ENCODE measurements around the gene SYNE1. TPM values are rescaled to one million over a fixed set of nuclear protein-coding genes. Genes with fewer than 3 reads are reported as not detected.
"Not testable (repeated sequence)": the region's sequence is repeated elsewhere in the genome, so short reads cannot be mapped to it uniquely, and the experiment has no call there.

The SYNE1 gene
- total RNA-seq, 2 donors from 2014 or later = 15.8 to 30.1 TPM

DNA sequence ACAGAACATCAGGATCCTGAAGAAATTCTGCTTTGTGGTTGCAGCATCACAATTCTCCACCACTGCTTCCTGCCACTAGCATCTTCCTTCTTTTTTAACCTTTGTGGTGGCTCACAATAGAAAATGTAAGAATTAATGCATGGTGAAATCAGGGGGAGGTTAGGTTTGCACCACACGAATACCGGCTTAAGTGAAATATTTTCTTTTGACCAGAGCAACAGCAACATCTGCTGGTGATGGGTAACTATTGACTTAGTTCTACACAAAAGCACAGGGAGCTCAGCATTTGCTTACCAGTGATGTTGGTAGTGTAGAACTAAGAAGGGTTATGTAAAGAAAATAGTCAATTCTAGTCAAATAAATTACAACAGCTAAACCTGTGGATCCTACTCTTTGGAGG is 280.5 kb downstream of the SYNE1 start:
- no peak for DNase-seq
- intact Hi-C loops (cut with DNase I, micrococcal nuclease) = no loop called here

DNA sequence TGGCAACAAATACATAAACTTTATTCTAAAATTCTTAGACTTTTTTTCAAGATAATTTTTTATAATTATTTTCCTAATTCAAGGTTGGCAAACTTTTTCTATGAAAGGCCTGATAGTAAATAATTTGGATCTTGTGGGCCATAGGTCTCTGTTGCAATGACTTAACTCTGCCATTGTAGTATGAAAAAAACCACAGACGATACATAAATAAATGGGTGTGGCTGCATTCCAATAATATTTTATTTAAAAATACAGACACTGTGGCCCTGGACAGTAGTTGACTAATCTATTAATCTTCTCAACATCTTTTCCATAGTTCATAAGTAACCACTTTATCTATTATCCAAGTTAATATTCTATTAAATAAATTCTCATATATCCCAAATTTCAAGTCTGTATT is 281.1 kb downstream of the SYNE1 start:
- no peak for ATAC-seq
- intact Hi-C loops (cut with DNase I, micrococcal nuclease) = no loop called here
- DNase-seq = no peak

More for the DNA sequence above, 280.5 kb downstream of the SYNE1 start:
- ATAC-seq = no peak

DNA sequence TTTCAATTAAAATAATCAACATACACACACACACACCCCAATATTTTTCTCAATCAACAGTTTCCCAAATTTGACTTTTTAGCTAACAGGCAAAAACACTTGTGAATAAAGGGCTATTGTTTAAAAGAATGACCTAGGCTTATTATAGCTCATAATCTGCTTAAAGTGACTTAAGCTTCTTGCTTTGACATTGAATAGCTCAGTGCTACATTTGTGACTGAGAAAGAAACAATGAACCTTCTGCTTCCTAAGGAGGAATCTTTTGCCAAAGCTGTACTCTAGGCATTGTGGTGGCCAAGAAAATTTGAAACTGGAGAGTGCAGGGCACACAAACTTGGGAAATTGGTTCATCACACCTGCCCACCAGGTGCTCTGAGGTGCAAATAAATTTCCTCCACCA is 282.0 kb downstream of the SYNE1 start:
- intact Hi-C loops (cut with DNase I, micrococcal nuclease) = no loop called here
- DNase-seq = no peak
- no peak for ATAC-seq

DNA sequence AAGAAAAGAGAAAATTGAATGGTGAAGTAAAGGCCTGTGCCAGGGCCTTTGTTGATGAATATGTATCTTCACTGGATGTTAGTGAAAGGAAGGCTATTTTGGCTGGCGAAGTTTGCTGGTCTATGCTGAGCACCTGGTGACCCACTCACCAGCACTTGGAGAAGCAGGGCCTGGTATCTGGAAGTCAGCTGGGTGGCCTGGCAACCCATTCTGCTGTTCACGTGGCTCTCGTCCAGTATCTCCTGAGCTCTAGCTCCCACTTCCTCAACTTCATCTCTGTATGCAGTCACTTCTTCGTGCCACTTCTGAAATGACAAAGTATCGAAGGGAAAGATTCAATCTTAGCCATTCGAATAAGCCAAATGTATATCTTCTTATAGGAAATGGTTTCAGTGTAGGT is 283.7 kb downstream of the SYNE1 start:
- ATAC-seq (no peak), DNase-seq (no peak)
- intact Hi-C loops (cut with DNase I, micrococcal nuclease) = no loop called here

DNA sequence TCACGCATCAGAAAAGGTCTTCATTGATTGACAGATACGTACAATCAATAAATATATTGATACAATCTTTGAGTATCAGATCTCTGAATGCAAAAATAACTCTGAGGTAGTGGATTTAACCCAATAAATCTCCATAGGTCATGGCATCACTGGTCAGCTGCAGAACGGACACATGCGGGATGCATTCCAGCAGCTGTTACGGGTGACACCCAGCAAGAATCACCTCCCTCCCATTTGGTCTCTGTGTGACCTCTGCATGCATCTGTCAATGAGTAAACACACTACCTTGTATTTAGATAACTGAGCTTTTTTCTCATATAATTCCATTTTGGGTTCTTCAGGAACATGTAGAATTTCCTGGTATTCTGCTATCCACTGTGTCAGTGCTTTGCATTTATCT is 285.4 kb downstream of the SYNE1 start:
- intact Hi-C loops (cut with DNase I, micrococcal nuclease) = no loop called here
- ATAC-seq (no peak), DNase-seq (no peak)

DNA sequence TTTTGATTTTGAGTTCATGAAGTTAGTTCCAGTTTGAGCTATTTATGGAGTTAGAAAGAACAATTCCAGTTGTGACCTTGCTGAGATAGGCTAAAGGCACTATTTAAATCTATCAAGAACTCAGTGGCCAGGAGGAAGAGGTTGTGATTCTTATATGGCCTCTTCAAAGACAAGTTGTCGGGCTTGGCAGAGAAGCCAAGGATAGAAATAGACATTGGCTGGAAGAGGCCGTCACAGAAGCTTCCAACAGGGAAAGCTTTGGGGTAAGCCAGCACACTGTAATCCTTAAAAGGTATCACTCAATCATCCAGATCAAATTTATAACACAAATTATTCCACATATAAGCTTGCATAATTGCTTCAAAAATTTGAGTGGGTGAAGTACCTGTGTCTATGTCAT is 286.1 kb downstream of the SYNE1 start:
- intact Hi-C loops (cut with DNase I, micrococcal nuclease) = no loop called here
- no peak for DNase-seq
- no peak for ATAC-seq

DNA sequence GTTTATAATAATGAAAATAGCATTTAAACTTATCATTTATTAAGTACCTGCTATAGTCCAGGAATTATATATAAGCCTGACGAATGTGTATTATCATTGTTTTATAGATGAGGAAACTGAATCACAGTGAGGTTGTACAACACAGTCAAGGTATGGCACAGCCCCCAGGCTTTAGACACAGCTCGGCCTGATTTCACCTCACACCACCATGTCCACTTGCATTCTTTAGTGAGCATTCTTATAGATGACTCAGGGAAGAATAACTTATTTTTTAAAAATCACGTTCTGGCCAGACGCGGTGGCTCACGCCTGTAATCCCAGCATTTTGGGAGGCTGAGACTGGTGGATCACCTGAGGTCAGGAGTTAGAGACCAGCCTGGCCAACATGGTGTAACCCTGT is 289.0 kb downstream of the SYNE1 start:
- intact Hi-C loops (cut with DNase I, micrococcal nuclease) = no loop called here
- ATAC-seq (no peak), DNase-seq (no peak)

DNA sequence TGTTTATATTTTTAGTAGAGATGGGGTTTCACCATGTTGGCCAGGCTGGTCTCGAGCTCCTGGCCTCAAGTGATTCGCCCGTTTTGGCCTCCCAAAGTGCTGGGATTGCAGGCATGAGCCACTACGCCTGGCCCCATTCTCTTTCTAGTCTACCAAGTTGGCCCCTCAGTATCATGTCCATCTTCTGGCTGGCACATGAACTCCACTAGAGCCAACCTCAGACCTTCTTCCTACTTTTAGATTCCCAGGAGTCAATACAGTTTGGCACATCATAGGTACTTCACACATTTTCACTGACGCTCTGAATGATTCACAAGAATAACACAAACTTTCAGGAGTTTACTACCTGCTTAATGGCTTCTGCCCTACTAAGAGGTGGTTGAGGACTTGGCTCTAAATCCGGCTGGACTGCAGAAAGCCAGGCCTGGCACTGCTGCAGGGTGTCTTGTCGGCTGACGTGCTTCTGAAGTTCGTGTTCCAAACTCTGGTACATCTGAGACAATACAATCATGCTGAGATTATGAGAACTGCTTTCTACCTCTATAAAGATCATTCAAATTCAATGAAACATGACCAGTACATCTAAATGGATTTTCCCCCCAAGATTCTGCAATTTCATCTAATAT is 293.3 kb downstream of the SYNE1 start:
- no peak for ATAC-seq
- DNase-seq = no peak
- intact Hi-C loops (cut with DNase I, micrococcal nuclease) = no loop called here

DNA sequence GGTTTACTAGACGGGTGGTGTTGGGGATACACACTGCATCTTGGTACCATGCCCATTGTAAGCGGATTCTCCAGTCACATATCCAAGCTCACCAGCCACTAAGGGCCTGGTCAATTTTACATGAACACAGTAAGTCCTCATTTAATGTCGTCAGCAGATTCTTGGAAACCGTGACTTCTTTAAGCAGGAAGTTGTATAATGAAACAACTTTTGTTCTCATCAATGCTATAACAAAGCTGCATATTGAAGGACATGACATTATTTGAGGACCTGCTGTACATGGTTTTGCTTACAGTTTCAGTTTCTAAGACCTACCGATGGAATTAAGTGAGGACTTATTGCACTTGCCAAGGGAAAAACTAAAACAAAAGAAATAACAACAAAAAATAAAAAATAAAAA is 295.6 kb downstream of the SYNE1 start:
- intact Hi-C loops (cut with DNase I, micrococcal nuclease) = no loop called here
- ATAC-seq = no peak

DNA sequence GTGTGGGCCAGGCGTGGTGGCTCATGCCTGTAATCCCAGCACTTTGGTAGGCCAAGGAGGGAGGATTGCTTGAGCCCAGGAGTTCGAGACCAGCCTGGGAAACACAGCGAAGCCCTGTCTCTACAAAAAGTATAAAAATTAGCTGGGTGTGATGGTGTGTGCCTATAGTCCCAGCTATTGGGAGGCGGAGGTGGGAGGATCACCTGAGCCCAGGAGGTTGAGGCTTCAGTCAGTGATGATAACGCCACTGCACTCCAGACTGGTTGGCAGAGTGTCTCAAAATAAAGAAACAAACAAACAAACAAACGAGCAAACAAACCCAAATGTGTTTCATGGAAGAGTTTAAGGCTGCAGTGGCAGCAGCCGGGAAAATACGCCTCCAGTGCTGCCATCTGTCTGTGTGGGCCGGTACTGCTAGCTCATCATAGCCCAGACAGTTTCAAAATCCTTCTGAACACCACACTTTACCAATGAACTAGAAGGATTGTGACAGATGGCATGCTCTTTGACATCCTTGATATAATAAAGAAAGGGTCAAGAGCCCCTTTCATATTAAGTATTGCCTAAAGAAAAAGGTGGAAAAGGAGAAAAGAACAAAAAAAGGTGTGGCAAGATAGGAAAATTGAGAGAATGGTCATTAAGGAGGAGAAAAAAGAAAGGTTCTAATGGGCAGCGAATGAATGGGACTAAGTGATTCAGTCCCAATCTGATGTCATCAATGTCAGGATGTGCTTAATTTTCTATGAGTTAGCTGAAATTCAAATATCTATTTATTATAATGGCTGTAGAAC is 298.6 kb downstream of the SYNE1 start:
- intact Hi-C loops (cut with DNase I, micrococcal nuclease) = no loop called here
- ATAC-seq = peak; percentile 56
- peak in 1 of 2 donors; percentile 65 for DNase-seq

More for the DNA sequence above, 295.6 kb downstream of the SYNE1 start:
- no peak for DNase-seq

DNA sequence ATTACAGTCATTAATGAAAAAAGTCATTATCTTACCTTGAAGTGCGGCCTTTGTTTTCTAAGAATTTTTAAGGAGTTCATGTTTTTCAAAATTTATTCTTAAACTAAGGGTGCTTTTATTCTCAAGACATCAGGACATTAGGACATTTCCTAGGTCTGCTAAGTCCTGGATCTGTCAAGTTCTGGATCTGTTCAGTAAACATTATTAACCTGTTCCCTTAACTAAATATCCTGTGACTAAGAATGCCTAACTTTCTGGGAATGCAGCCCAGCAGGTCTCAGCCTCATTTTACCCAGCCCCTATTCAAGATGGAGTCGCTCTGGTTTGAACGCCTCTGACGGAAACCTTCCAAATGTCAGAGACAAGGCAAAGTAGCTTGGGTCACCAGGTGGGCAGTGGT is 302.6 kb downstream of the SYNE1 start:
- ATAC-seq (no peak), DNase-seq (no peak)
- intact Hi-C loops (cut with DNase I, micrococcal nuclease) = no loop called here

DNA sequence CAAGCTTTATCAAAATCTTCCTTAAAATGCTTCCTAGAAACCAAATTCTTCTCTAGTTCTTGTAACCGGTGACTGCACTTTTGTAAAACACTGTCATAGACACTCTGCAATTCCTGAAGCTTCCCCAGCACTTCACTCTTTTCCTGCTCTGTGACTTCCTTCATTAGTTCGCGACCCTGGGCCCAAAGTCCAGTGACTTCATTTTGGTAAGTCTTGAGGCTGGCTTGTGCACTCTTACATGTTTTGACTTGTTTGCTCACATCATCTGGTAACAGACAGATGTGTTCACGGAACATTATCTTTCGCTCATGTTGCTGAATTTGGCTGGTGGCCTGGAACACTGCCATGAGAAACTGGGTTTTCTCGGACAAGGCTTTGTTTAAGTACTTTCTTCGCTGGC is 306.2 kb downstream of the SYNE1 start:
- DNase-seq = no peak
- ATAC-seq = no peak
- intact Hi-C loops (cut with DNase I, micrococcal nuclease) = no loop called here

DNA sequence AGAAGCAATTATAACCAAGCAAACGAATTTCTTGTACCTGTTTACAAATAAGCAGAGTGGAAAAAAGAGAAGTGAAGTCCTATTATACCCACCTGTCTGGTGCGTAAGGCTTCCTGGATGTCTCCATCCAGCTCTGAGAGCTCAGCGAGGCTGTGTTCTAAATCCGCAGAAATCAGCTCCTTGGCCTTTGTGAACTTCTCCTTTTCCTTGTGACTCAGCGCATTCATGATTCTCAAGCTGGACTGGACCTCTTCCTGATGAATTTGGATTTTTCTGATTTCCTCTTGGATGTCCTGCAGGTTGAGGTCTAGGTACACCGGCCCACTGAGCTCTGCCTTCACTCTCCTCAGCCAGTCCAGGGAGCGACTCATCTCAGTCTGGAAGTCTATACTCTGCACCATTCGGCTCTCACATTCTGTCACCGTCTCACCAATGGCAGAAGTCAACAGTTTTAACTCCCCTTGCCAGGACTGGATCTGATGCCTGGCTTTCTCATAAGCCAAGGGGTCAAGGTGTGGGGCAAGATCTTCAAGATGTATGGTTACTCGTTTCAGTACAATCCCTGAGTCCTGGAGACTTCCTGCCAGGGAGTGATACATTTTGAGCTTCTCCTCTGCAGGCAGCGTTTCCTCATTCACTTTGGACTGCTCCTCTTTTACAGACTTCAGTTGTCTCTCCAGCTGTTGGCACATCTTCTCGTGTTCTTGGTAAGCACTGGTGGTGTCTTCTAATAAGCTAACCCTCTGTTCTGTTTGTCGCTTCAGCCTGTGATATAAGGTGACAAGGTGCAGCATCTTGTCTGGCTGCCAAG is 307.3 kb downstream of the SYNE1 start:
- intact Hi-C loops (cut with DNase I, micrococcal nuclease) = no loop called here
- ATAC-seq = no peak
- DNase-seq = no peak

DNA sequence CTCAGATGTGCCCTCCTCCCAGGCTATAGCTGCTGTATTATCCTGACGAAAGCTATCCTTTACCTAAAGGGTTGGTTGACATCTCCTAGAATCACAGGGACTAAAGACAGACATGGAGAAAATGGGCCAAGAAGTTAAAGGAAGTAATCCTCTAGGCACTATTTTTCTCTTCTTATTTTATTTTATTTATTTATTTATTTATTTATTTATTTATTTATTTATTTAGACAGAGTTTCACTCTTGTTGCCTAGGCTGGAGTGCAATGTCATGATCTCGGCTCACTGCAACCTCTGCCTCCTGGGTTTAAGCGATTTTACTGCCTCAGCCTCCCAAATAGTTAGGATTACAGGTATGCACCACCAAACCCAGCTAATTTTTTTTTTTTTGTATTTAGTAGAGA is 309.0 kb downstream of the SYNE1 start:
- intact Hi-C loops (cut with DNase I, micrococcal nuclease); DNase-seq; ATAC-seq: not testable (repeated sequence)

DNA sequence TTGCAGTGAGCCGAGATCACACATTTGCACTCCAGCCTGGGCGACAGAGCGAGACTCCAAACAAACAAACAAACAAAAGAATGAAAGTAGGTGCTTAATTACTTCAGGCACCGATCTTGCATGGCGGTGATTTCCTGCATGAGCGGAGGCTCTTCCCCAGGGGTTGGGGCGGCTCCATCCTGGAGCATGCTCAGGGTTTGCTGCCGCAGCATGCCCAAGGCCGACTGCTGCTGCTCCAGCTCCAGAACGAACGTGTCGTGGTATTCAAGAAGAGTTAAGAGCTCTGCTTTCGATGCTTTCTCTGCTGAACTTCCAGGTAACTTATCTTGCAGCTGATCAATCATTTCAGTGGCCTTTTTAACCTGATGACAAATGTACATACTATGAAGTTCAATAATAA is 313.8 kb downstream of the SYNE1 start:
- ATAC-seq (no peak), DNase-seq (no peak)
- intact Hi-C loops (cut with DNase I, micrococcal nuclease) = no loop called here

DNA sequence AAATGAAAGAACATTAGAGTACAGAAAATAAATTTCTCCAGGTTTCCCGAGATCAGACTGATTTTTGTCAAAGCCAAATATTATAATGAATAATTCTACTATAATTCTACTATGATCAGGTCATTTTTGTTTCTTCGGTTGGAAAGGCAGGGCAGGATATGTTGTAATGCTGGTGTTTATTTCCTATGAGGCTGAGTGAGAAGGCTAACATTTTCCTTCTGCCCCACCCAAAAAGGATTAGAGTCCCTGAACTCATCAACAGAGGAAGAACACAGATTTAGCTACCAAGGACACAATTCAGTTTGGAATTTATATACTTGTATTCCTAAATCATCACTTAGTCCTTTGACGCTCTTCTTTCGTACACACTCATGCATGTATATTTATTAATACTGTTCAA is 318.9 kb downstream of the SYNE1 start:
- intact Hi-C loops (cut with DNase I, micrococcal nuclease) = no loop called here
- no peak for ATAC-seq

DNA sequence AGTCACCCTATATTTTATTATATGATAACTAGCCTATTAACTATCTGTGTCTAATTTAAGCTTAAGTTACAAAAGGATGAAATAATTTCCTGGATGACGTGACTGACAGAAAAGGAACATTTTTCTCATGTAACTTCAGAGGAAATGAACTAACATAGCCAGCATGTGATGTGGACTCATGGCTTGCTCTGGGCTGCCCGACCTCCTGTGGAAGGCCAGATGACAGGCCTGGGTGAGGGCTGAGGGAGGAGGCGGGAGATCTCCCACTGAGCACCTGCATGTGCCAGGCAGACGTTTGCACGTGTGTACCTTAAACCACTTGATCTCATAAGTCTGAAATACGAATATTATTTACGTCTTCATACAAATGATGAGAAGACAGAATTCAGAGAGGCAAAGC is 321.1 kb downstream of the SYNE1 start:
- ATAC-seq (no peak), DNase-seq (no peak)
- intact Hi-C loops (cut with DNase I, micrococcal nuclease) = no loop called here

More for the DNA sequence above, 318.9 kb downstream of the SYNE1 start:
- DNase-seq = no peak

DNA sequence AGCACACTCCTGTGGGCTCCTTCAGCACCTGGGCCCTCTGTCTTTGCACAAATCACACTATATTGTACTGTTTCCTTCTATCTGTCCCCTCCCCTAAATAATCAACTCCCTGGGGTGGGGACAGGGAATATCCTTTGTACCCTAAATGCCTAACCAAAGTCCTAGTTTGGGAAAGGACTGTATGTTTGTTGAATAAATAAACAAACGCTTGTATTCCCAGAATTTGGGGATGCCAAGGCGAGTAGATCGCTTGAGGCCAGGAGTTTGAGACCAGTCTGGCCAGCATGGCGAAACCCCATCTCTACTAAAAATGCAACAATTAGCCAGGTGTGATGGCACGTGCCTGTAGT is 322.7 kb downstream of the SYNE1 start:
- intact Hi-C loops (cut with DNase I, micrococcal nuclease) = no loop called here
- DNase-seq (no peak), ATAC-seq (no peak)

DNA sequence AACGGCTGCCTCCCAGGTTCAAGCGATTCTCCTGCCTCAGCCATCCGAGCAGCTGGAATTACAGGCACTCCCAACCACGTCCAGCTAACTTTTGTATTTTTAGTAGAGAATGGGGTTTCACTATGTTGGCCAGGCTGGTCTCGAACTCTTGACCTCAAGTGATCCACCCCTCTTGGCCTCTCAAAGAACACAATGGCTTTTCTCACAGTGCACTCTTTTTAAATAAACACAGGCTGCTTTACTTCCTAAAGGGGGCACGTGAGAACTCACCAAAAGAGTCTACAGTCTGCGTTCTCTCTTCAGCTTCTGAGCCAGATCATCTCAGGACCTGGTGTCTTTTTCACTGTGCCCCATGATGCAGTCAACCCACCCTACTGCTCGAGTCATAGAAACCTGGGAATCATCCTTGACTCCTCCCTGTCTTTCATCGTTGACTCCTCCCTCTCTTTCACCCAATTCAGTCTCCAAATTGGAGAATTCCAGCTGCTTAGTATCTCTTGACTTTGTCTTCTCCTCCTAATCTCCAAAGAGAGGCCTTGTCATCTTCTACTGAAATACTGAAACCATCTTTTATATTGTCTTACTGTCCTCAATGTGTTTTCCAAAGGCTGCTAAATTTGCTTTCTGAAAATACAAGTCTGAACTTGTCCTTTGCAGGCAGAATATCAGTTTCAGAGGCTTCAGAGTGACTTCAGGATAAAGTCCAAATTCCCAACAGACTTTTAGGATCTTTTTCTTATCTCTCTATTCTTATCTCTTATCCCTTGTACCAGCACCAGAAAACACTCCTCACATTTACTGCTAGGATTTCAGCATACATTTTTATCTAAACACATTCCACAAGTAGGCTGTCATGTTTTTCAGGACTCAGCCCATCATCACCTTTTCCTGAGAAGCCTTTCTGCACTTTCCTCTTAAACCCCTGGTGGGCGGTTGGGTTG is 323.4 kb downstream of the SYNE1 start:
- DNase-seq (no peak), ATAC-seq (no peak)
- intact Hi-C loops (cut with DNase I, micrococcal nuclease) = no loop called here
